RWPE2 (cell line): ENCODE measurements around the gene RAB5B.

ENCODE experiments used
- ATAC-seq: fragments of 200-7000 bp; cut with Tn5 transposase; 3 replicates; pipeline ENCODE4 v1.9.1; 2021; ENCODE audit warnings: low read depth
- DNase-seq: peaks from one replicate; pipeline ENCODE4 v3.0.0-alpha.2; 2020; ENCODE audit warnings: low spot score
- H3K27ac ChIP-seq: fragments of 450-650 bp; 2 replicates; pipeline ENCODE4 v1.5.1; 2017; ENCODE audit warnings: mild to moderate bottlenecking; ENCODE audit not compliant: poor library complexity, severe bottlenecking
- H3K27me3 ChIP-seq: fragments of 250-450 bp; sonication (Bioruptor Pico); 2 replicates; pipeline ENCODE4 v1.5.1; 2021; ENCODE audit warnings: mild to moderate bottlenecking, moderate library complexity; ENCODE audit not compliant: insufficient read depth, poor library complexity, severe bottlenecking
- H3K36me3 ChIP-seq: fragments of 250-450 bp; sonication (Bioruptor Pico); 2 replicates; pipeline ENCODE4 v1.5.1; 2020; ENCODE audit warnings: low read depth, mild to moderate bottlenecking, moderate library complexity
- H3K4me1 ChIP-seq: fragments of 250-450 bp; sonication (Bioruptor Pico); 2 replicates; pipeline ENCODE4 v1.5.1; 2021; ENCODE audit warnings: mild to moderate bottlenecking, moderate library complexity; ENCODE audit not compliant: insufficient read depth, poor library complexity, severe bottlenecking
- H3K4me3 ChIP-seq: fragments of 250-450 bp; sonication (Bioruptor Pico); 2 replicates; pipeline ENCODE4 v1.5.1; 2021; ENCODE audit warnings: mild to moderate bottlenecking, moderate library complexity; ENCODE audit not compliant: severe bottlenecking
- H3K9me3 ChIP-seq: fragments of 250-450 bp; sonication (Bioruptor Pico); 2 replicates; pipeline ENCODE4 v1.5.1; 2021; ENCODE audit warnings: mild to moderate bottlenecking, moderate library complexity; ENCODE audit not compliant: severe bottlenecking
- CTCF ChIP-seq: fragments of 450-650 bp; IDR thresholded peaks from one replicate; pipeline ENCODE4 v1.5.1; 2017; ENCODE audit warnings: mild to moderate bottlenecking, moderate library complexity; ENCODE audit not compliant: poor library complexity, severe bottlenecking

Gene RAB5B

GRCh38 chr12:55991110-55991509, 17.2 kb downstream of the RAB5B start:
- Histone ChIP-seq H3K4me1 (no peaks in the 10 kb centered on the region), H3K4me3 (no peak overlapping the region), H3K9me3 (no peaks in the 10 kb centered on the region), H3K27ac (no peak overlapping the region), H3K36me3 (peaks cover 71% of the 10 kb centered on the region), H3K27me3 (no peaks in the 10 kb centered on the region)
- TF ChIP-seq CTCF = no peak
- DNase-seq (no peak), ATAC-seq (no peak)

GRCh38 chr12:55993230-55993853, 19.5 kb downstream of the RAB5B start:
- H3K36me3 ChIP-seq = peaks cover 58% of the 10 kb centered on the region
- ATAC-seq (no peak), DNase-seq (no peak)
- H3K4me1 ChIP-seq = no peaks in the 10 kb centered on the region
- H3K27ac ChIP-seq = no peak overlapping the region
- no peak overlapping the region for H3K4me3 ChIP-seq
- H3K9me3 ChIP-seq = no peaks in the 10 kb centered on the region
- H3K27me3 ChIP-seq = no peaks in the 10 kb centered on the region
- no peak for TF ChIP-seq CTCF

GRCh38 chr12:55995366-55995765, 21.5 kb downstream of the RAB5B start:
- TF ChIP-seq CTCF = no peak
- no peak for DNase-seq
- no peak for ATAC-seq
- Histone ChIP-seq H3K27ac (no peak overlapping the region), H3K9me3 (no peaks in the 10 kb centered on the region), H3K4me1 (no peaks in the 10 kb centered on the region), H3K27me3 (no peaks in the 10 kb centered on the region), H3K36me3 (peaks cover 38% of the 10 kb centered on the region), H3K4me3 (no peak overlapping the region)

GRCh38 chr12:55996201-55996714, 22.4 kb downstream of the RAB5B start:
- no peak for DNase-seq
- Histone ChIP-seq H3K4me1 (no peaks in the 10 kb centered on the region), H3K4me3 (peak overlapping the region; percentile 45), H3K27ac (peak overlapping the region; percentile 37), H3K9me3 (no peaks in the 10 kb centered on the region), H3K27me3 (no peaks in the 10 kb centered on the region), H3K36me3 (peaks cover 29% of the 10 kb centered on the region)
- peak; percentile 90 for TF ChIP-seq CTCF
- ATAC-seq = no peak
